Measurements from ENCODE around the gene ANXA3.
"Not testable (repeated sequence)": the region's sequence is repeated elsewhere in the genome, so short reads cannot be mapped to it uniquely, and the experiment has no call there.

The ANXA3 gene

GRCh38 chr4:78534286-78534955 is 17.1 kb upstream of the ANXA3 start:
- Histone ChIP-seq H3K27me3 (replicated peaks; ENCODE audit: control insufficient read depth, insufficient read depth, low read length, poor library complexity, severe bottlenecking) (no peaks in the 10 kb centered on the region), H3K36me3 (ENCODE audit: control insufficient read depth, insufficient read depth, low read length) (no peaks in the 10 kb centered on the region), H3K27ac (ENCODE audit: insufficient read depth, low read length, poor library complexity, severe bottlenecking) (no peak overlapping the region), H3K9me3 (ENCODE audit: control insufficient read depth, low read length) (no peaks in the 10 kb centered on the region), H3K4me1 (ENCODE audit: control insufficient read depth, insufficient read depth, low read length, poor library complexity, severe bottlenecking) (no peaks in the 10 kb centered on the region), H3K4me3 (ENCODE audit: insufficient read depth, low read depth, low read length, poor library complexity, severe bottlenecking) (no peak overlapping the region)
- no peak for DNase-seq

- no peak overlapping the region for H3K27ac ChIP-seq (ENCODE audit: insufficient read depth, low read length, poor library complexity, severe bottlenecking)
- H3K36me3 ChIP-seq (ENCODE audit: control insufficient read depth, insufficient read depth, low read length) = no peaks in the 10 kb centered on the region
- no peaks in the 10 kb centered on the region for H3K9me3 ChIP-seq (ENCODE audit: control insufficient read depth, low read length)
- no peaks in the 10 kb centered on the region for H3K27me3 ChIP-seq (replicated peaks; ENCODE audit: control insufficient read depth, insufficient read depth, low read length, poor library complexity, severe bottlenecking)
- no peaks in the 10 kb centered on the region for H3K4me1 ChIP-seq (ENCODE audit: control insufficient read depth, insufficient read depth, low read length, poor library complexity, severe bottlenecking)
- no peak overlapping the region for H3K4me3 ChIP-seq (ENCODE audit: insufficient read depth, low read depth, low read length, poor library complexity, severe bottlenecking)
- no peak for DNase-seq
These were observed 9.2 kb upstream of the ANXA3 start for GRCh38 chr4:78542373-78542772.

- no peak for DNase-seq
- Histone ChIP-seq H3K4me3 (ENCODE audit: insufficient read depth, low read depth, low read length, poor library complexity, severe bottlenecking) (no peak overlapping the region), H3K27ac (ENCODE audit: insufficient read depth, low read length, poor library complexity, severe bottlenecking) (no peak overlapping the region), H3K36me3 (ENCODE audit: control insufficient read depth, insufficient read depth, low read length) (no peaks in the 10 kb centered on the region), H3K9me3 (ENCODE audit: control insufficient read depth, low read length) (no peaks in the 10 kb centered on the region), H3K4me1 (ENCODE audit: control insufficient read depth, insufficient read depth, low read length, poor library complexity, severe bottlenecking) (no peaks in the 10 kb centered on the region), H3K27me3 (replicated peaks; ENCODE audit: control insufficient read depth, insufficient read depth, low read length, poor library complexity, severe bottlenecking) (no peaks in the 10 kb centered on the region)
These were observed 8.0 kb upstream of the ANXA3 start for GRCh38 chr4:78543424-78544125.

GRCh38 chr4:78544678-78545077 is 6.9 kb upstream of the ANXA3 start:
- Histone ChIP-seq H3K4me1 (ENCODE audit: control insufficient read depth, insufficient read depth, low read length, poor library complexity, severe bottlenecking) (no peaks in the 10 kb centered on the region), H3K27ac (ENCODE audit: insufficient read depth, low read length, poor library complexity, severe bottlenecking) (no peak overlapping the region), H3K9me3 (ENCODE audit: control insufficient read depth, low read length) (no peaks in the 10 kb centered on the region), H3K36me3 (ENCODE audit: control insufficient read depth, insufficient read depth, low read length) (no peaks in the 10 kb centered on the region), H3K4me3 (ENCODE audit: insufficient read depth, low read depth, low read length, poor library complexity, severe bottlenecking) (no peak overlapping the region), H3K27me3 (replicated peaks; ENCODE audit: control insufficient read depth, insufficient read depth, low read length, poor library complexity, severe bottlenecking) (no peaks in the 10 kb centered on the region)
- no peak for DNase-seq

GRCh38 chr4:78545275-78546246 is 6.0 kb upstream of the ANXA3 start:
- H3K4me3 ChIP-seq (ENCODE audit: insufficient read depth, low read depth, low read length, poor library complexity, severe bottlenecking) = no peak overlapping the region
- DNase-seq = no peak
- H3K36me3 ChIP-seq (ENCODE audit: control insufficient read depth, insufficient read depth, low read length) = no peaks in the 10 kb centered on the region
- H3K4me1 ChIP-seq (ENCODE audit: control insufficient read depth, insufficient read depth, low read length, poor library complexity, severe bottlenecking) = no peaks in the 10 kb centered on the region
- H3K27ac ChIP-seq (ENCODE audit: insufficient read depth, low read length, poor library complexity, severe bottlenecking) = no peak overlapping the region
- H3K9me3 ChIP-seq (ENCODE audit: control insufficient read depth, low read length) = no peaks in the 10 kb centered on the region
- no peaks in the 10 kb centered on the region for H3K27me3 ChIP-seq (replicated peaks; ENCODE audit: control insufficient read depth, insufficient read depth, low read length, poor library complexity, severe bottlenecking)

- not testable (repeated sequence) for H3K36me3 ChIP-seq (ENCODE audit: control insufficient read depth, insufficient read depth, low read length); H3K27ac ChIP-seq (ENCODE audit: insufficient read depth, low read length, poor library complexity, severe bottlenecking); DNase-seq; H3K4me3 ChIP-seq (ENCODE audit: insufficient read depth, low read depth, low read length, poor library complexity, severe bottlenecking); H3K4me1 ChIP-seq (ENCODE audit: control insufficient read depth, insufficient read depth, low read length, poor library complexity, severe bottlenecking); H3K9me3 ChIP-seq (ENCODE audit: control insufficient read depth, low read length); H3K27me3 ChIP-seq (replicated peaks; ENCODE audit: control insufficient read depth, insufficient read depth, low read length, poor library complexity, severe bottlenecking)
These were observed 3.7 kb upstream of the ANXA3 start for GRCh38 chr4:78547899-78548298.

- H3K4me1 ChIP-seq (ENCODE audit: control insufficient read depth, insufficient read depth, low read length, poor library complexity, severe bottlenecking); H3K27ac ChIP-seq (ENCODE audit: insufficient read depth, low read length, poor library complexity, severe bottlenecking); H3K36me3 ChIP-seq (ENCODE audit: control insufficient read depth, insufficient read depth, low read length); DNase-seq; H3K9me3 ChIP-seq (ENCODE audit: control insufficient read depth, low read length); H3K4me3 ChIP-seq (ENCODE audit: insufficient read depth, low read depth, low read length, poor library complexity, severe bottlenecking); H3K27me3 ChIP-seq (replicated peaks; ENCODE audit: control insufficient read depth, insufficient read depth, low read length, poor library complexity, severe bottlenecking): not testable (repeated sequence)
These were observed 2.7 kb upstream of the ANXA3 start for GRCh38 chr4:78548889-78549288.

- Histone ChIP-seq H3K4me3 (ENCODE audit: insufficient read depth, low read depth, low read length, poor library complexity, severe bottlenecking) (no peak overlapping the region), H3K27ac (ENCODE audit: insufficient read depth, low read length, poor library complexity, severe bottlenecking) (no peak overlapping the region), H3K36me3 (ENCODE audit: control insufficient read depth, insufficient read depth, low read length) (no peaks in the 10 kb centered on the region), H3K27me3 (replicated peaks; ENCODE audit: control insufficient read depth, insufficient read depth, low read length, poor library complexity, severe bottlenecking) (peaks cover 7% of the 10 kb centered on the region), H3K4me1 (ENCODE audit: control insufficient read depth, insufficient read depth, low read length, poor library complexity, severe bottlenecking) (no peaks in the 10 kb centered on the region), H3K9me3 (ENCODE audit: control insufficient read depth, low read length) (no peaks in the 10 kb centered on the region)
- DNase-seq = no peak
These were observed 946 bp downstream of the ANXA3 start for GRCh38 chr4:78552389-78553042.

GRCh38 chr4:78553043-78553396 is 1.4 kb downstream of the ANXA3 start:
- no peak for DNase-seq
- Histone ChIP-seq H3K36me3 (ENCODE audit: control insufficient read depth, insufficient read depth, low read length) (no peaks in the 10 kb centered on the region), H3K4me1 (ENCODE audit: control insufficient read depth, insufficient read depth, low read length, poor library complexity, severe bottlenecking) (no peaks in the 10 kb centered on the region), H3K27ac (ENCODE audit: insufficient read depth, low read length, poor library complexity, severe bottlenecking) (no peak overlapping the region), H3K9me3 (ENCODE audit: control insufficient read depth, low read length) (no peaks in the 10 kb centered on the region), H3K27me3 (replicated peaks; ENCODE audit: control insufficient read depth, insufficient read depth, low read length, poor library complexity, severe bottlenecking) (peaks cover 7% of the 10 kb centered on the region), H3K4me3 (ENCODE audit: insufficient read depth, low read depth, low read length, poor library complexity, severe bottlenecking) (no peak overlapping the region)

All from effector memory CD4-positive, alpha-beta T cell (primary cell).